ENCODE data around the gene MAP3K4. TPM values are rescaled to one million over a fixed set of nuclear protein-coding genes. Genes with fewer than 3 reads are reported as not detected.
"Not testable (repeated sequence)": the region's sequence is repeated elsewhere in the genome, so short reads cannot be mapped to it uniquely, and the experiment has no call there.

MAP3K4 gene
- total RNA-seq, 1 experiment from 2014 or later: 18.0 TPM

GRCh38 chr6:160967351-160967750, 24.2 kb upstream of the MAP3K4 start:
- DNase-seq (ENCODE audit: low read depth): no peak

DNA sequence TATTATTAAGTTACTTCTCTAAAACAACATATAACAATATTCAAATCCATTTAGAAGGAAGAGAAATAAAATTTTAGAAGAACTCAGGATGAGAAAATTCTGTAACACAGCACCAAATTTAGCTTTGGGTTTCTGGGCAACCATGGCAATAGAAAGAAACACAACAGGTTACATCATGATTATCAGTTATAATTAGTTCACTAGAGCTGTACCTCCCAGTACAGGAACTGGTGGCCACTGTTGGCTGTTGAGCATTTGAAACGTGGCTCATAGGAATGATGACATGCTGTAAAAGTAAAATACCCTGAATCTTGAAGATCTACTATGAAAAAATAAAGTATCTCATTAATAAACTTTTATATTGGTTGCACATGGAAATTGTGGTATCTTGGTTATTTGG, 23.7 kb upstream of the MAP3K4 start:
- DNase-seq (ENCODE audit: low read depth): no peak
- in situ Hi-C loops (cut with HindIII; ENCODE audit: low pct_unique_long_range_greater_than_20kb, low sequenced_read_pairs): no loop called here

More at GRCh38 chr6:160967351-160967750, 24.2 kb upstream of the MAP3K4 start:
- in situ Hi-C loops (cut with HindIII; ENCODE audit: low pct_unique_long_range_greater_than_20kb, low sequenced_read_pairs): no loop called here

- in situ Hi-C loops (cut with HindIII; ENCODE audit: low pct_unique_long_range_greater_than_20kb, low sequenced_read_pairs): no loop called here
- no peak for DNase-seq (ENCODE audit: low read depth)
These were observed 20.4 kb upstream of the MAP3K4 start for GRCh38 chr6:160971171-160971570.

GRCh38 chr6:160972111-160972510, 19.5 kb upstream of the MAP3K4 start:
- in situ Hi-C loops (cut with HindIII; ENCODE audit: low pct_unique_long_range_greater_than_20kb, low sequenced_read_pairs): no loop called here
- DNase-seq (ENCODE audit: low read depth): no peak

DNA sequence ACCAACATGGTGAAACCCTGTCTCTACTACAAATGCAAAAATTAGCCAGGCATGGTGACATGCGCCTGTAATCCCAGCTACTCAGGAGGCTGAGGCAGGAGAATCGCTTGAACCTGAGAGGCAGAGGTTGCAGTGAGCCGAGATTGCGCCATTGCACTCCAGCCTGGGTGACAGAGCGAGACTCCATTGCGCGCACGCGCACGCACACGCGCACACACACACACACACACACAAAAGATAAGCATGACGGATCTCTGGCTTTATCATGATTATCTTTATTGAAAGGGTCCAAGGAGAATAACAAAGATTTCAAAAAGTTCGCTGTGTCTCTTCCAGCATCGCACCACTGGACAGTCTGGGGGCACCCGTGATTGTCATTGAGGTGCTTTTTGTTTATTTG, 19.0 kb upstream of the MAP3K4 start:
- DNase-seq (ENCODE audit: low read depth); in situ Hi-C loops (cut with HindIII; ENCODE audit: low pct_unique_long_range_greater_than_20kb, low sequenced_read_pairs): not testable (repeated sequence)

- no peak for DNase-seq (ENCODE audit: low read depth)
- in situ Hi-C loops (cut with HindIII; ENCODE audit: low pct_unique_long_range_greater_than_20kb, low sequenced_read_pairs): no loop called here
These were observed 18.0 kb upstream of the MAP3K4 start for GRCh38 chr6:160973311-160974250.

DNA sequence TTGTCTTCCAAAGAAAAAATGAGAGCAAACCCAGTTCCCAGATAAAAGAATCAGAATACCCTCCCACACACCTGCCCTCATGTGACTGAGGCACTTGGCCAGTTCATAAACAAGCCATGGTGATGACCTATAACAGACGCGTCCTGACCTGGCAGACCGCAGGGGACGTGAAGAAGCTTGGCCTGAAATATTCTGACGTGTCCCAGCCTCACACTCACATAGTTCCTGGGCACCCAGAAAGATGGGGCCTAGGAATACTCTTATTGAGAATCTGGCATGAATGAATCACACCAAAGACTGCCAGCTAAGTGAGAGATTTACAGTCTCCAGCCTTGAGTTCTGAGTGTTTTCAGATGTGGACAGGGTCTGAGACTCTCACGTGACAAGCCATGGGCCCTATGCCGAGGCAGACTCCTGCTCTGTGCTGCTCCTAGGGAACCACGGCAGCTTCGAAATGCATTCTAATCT, 17.2 kb upstream of the MAP3K4 start:
- in situ Hi-C loops (cut with HindIII; ENCODE audit: low pct_unique_long_range_greater_than_20kb, low sequenced_read_pairs): no loop called here

DNA sequence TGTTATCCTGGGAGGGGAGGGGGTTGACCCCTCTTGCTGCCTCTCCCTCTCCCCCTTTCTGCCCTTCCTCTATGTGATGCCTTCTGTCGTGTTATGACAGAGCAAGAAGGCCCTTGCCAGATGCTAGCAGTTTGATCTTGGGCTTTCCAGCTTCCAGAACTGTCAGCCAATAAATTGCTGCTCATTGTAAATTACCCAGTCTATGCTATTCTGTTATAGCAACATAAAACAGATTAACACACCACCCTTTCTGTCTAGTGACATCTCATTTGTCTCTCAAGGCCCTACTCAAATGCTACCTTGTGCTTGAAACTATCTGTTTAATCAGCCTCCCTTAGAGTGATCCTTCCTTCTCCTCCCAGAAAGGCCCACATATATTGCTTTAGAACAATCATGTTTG, 16.4 kb upstream of the MAP3K4 start:
- in situ Hi-C loops (cut with HindIII; ENCODE audit: low pct_unique_long_range_greater_than_20kb, low sequenced_read_pairs): no loop called here
- no peak for DNase-seq (ENCODE audit: low read depth)

More for the DNA sequence above, 17.2 kb upstream of the MAP3K4 start:
- no peak for DNase-seq (ENCODE audit: low read depth)

- in situ Hi-C loops (cut with HindIII; ENCODE audit: low pct_unique_long_range_greater_than_20kb, low sequenced_read_pairs); DNase-seq (ENCODE audit: low read depth): not testable (repeated sequence)
These were observed 15.6 kb upstream of the MAP3K4 start for GRCh38 chr6:160975961-160976360.

DNA sequence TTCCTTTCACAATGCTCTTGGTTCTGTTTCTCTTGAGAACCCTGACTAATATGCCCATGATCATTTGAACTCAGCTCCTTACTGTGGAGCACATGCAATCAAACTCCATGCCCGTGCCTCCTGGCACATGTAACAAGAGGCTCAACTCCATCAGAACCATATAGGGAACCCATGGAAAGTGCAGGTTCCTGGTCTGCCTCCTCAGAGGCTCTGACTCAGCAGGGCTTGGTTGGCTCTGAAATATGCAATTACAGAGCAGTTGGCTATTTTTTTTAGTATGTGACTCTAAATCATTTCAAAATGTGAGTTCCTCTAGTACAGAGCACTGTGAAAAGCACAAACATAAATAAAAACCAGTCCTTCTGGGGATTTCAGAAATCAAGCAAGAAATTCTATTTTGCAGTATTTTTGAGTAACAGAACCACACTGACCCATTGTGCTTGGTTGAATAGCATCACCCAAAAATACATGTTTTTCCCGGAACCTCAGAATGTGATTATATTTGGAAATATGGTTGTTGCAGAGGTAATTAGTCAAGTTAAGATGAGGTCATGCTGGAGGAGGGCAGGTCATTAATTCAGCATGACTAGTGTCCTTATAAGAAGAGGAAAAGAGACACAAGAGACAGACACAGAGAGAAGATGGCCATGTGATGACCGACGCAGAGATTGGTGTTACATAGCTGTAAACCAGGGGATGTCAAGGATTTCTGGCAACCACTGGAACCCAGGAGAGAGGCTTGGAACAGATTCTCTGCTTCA, 13.2 kb upstream of the MAP3K4 start:
- in situ Hi-C loops (cut with HindIII; ENCODE audit: low pct_unique_long_range_greater_than_20kb, low sequenced_read_pairs): no loop called here
- DNase-seq (ENCODE audit: low read depth): no peak

DNA sequence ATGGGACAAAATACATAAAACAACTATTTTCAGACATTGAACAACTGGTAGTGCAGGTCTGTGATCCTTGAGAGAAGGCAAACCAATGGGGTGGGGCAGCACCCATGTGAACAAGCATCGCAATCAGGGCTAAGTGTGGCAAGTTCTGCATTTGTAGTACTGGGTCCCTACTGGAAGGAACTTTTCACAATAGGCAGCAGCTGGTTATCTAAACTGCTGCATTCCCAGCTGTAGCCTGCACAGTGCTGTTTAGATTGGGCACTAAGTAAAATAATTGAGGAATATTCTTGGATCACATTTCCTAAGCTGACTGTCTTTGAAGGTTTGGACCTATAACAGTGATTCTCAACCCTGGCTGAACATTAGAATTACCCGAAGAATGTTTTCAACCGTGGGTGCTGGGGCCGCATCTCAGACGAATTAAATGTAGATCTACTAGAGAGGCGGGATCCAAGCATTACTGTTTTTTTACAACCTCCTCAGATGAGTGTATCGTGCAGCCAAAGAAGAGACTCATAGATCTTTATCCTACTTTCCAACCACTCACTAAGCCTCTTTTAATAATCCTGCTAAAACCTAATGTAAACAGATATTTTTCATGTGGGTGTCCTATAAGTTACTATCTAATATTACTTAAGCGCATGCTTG, 12.4 kb upstream of the MAP3K4 start:
- no peak for DNase-seq (ENCODE audit: low read depth)
- in situ Hi-C loops (cut with HindIII; ENCODE audit: low pct_unique_long_range_greater_than_20kb, low sequenced_read_pairs): no loop called here

GRCh38 chr6:160983377-160983948, 8.1 kb upstream of the MAP3K4 start:
- DNase-seq (ENCODE audit: low read depth); in situ Hi-C loops (cut with HindIII; ENCODE audit: low pct_unique_long_range_greater_than_20kb, low sequenced_read_pairs): not testable (repeated sequence)

GRCh38 chr6:160986851-160987250, 4.7 kb upstream of the MAP3K4 start:
- DNase-seq (ENCODE audit: low read depth): no peak
- in situ Hi-C loops (cut with HindIII; ENCODE audit: low pct_unique_long_range_greater_than_20kb, low sequenced_read_pairs): no loop called here

- in situ Hi-C loops (cut with HindIII; ENCODE audit: low pct_unique_long_range_greater_than_20kb, low sequenced_read_pairs): no loop called here
- no peak for DNase-seq (ENCODE audit: low read depth)
These were observed 4.3 kb upstream of the MAP3K4 start for GRCh38 chr6:160987265-160987664.

DNA sequence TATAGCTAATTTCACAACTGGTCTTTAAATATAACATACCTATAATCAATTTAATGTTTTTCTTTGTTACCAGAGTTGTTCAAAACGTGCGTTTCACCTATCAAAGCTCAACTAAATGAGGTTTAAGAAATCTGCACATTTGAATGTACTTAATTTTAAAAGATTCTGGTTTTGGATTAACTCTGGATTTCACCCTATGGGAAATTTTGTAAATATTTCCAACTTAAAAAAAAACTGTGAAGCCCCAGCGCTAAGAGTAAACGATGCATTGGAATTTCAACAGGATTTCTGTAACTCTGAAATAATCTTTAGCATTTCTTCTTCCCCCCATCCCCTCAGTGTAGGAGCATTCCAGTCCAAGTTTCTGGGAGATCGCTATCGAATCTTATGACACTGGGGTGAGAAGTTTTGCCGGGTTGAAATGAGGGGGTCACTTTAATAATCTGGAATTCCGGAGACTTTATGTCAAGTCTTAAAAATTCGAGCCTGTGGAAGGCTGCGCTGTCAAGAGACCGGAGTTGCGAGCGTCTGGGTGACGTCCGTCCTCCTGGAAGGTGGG, 643 bp upstream of the MAP3K4 start:
- in situ Hi-C loops (cut with HindIII; ENCODE audit: low pct_unique_long_range_greater_than_20kb, low sequenced_read_pairs): no loop called here

DNA sequence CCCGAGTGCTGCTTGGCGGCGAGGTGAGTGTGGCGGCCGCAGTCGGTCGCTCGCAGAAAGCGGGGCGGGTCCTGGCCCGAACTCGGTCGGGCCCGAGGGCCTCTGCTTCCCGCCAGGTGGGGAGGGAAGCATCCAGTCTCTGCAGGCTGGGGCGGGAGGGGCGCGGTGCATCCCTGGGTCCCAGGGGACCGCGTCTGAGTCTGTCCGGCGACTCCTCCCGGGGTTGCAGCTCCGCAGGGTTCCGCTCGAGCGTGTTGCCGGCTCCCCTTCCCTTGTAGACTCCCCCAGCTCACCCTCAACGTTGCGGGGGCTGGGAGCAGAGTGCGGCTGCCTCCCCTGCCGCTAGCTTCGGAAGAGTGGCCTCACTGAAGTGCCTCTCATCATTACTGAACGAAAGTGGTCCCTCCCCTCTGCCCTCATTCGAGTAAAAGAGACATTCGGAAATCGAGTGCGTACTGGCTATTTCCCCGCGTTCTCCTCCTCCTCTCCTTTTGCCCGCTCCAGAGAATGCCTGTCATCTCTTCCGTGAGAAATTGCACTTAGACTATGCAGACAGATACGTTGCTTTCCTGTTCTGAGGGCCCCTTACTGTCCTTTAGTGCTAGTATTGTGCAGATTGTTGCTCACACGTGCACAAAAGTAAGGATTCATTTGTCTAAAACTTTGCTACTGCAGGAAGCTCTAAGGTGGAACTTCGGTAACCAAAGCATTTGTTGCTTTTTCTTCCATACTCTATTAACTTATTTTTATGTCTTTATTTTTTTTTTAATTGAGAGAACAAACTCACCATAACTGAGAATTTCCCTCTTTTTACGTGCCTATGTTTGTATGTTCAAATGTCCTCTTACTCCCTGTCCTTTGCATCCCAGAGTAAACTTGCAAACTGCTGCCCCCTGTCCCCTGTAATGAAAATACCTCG, 751 bp downstream of the MAP3K4 start:
- DNase-seq (ENCODE audit: low read depth): peak; percentile 63
- in situ Hi-C loops (cut with HindIII; ENCODE audit: low pct_unique_long_range_greater_than_20kb, low sequenced_read_pairs): no loop called here

More for the DNA sequence above, 643 bp upstream of the MAP3K4 start:
- DNase-seq (ENCODE audit: low read depth): no peak

DNA sequence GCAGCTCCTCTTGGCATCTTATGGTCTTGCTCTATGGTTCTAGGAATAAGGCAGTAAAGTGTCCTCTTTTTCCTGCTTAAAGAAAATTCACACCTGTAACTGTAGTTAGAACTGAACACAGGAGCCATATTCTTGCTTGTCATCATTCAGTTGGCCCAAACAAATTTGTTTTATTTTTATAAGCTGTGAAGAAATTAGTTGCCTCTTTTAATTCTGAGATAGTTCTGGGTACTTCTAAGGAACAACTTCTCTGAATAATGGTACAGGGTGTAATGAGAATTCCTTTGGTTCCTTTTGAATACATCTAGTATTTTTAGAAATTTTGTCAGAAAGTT, 1.4 kb downstream of the MAP3K4 start:
- in situ Hi-C loops (cut with HindIII; ENCODE audit: low pct_unique_long_range_greater_than_20kb, low sequenced_read_pairs): no loop called here
- DNase-seq (ENCODE audit: low read depth): no peak

All from Caki2 (cell line).